SK-N-SH (cell line): Measurements from ENCODE around the gene RAPGEF1. TPM values are rescaled to one million over a fixed set of nuclear protein-coding genes. Genes with fewer than 3 reads are reported as not detected.
A peak's percentile ranks its signal among the peaks of the same experiment; 100 is the strongest.

Source experiments
- CTCF ChIA-PET: fragments of 300-600, 350-600 bp; formaldehyde crosslinking; extraction: SDS; loops from one replicate; lab custom pipeline; 2021; lab: Yijun Ruan, JAX
- POLR2A ChIA-PET: fragments of 350-600 bp; sonication (Branson Sonifier 250); formaldehyde crosslinking; extraction: SDS; loops from one replicate; lab custom pipeline; 2020; ENCODE audit warnings: antibody characterized with exemption, inconsistent platforms; lab: Yijun Ruan, JAX
- DNase-seq: peaks from one replicate; pipeline ENCODE4 v3.0.0; 2012
- H2AFZ ChIP-seq: fragments of 200-600 bp; sonication (generic); 2 replicates; pipeline ENCODE4 v1.8.1; 2016; ENCODE audit warnings: antibody characterized with exemption, mild to moderate bottlenecking, low read depth
- H3F3A ChIP-seq: fragments of 200-600 bp; sonication (generic); replicated peaks from 2 replicates; pipeline ENCODE3; 2016; ENCODE audit warnings: antibody characterized with exemption, mild to moderate bottlenecking; ENCODE audit not compliant: insufficient read depth
- H3K27ac ChIP-seq, 2 experiments: fragments of 200-500 bp in 1 of 2; fragments of 200-600 bp in 1 of 2; sonication (Bioruptor generic) in 1 of 2; sonication (generic), shearing (Covaris generic) in 1 of 2; 2 replicates each; pipeline versions ENCODE4 v1.5.1 to v1.6.1; 2014 to 2016; ENCODE audit warnings: low read depth in 2 of 2, inconsistent platforms in 1 of 2, low read length in 1 of 2, mild to moderate bottlenecking in 1 of 2, mixed read lengths in 1 of 2
- H3K27me3 ChIP-seq: fragments of 200-600 bp; sonication (generic), shearing (Covaris generic); 2 replicates; pipeline ENCODE4 v1.6.1; 2016; ENCODE audit warnings: mixed run types; ENCODE audit not compliant: insufficient read depth
- H3K36me3 ChIP-seq, 2 experiments: fragments of 200-500 bp in 1 of 2; fragments of 200-600 bp in 1 of 2; sonication (Bioruptor generic) in 1 of 2; sonication (generic) in 1 of 2; replicated peaks in 1 of 2; 2 replicates each; pipeline versions ENCODE3 to v1.5.1; 2014 to 2016; ENCODE audit warnings: low read length in 1 of 2, mild to moderate bottlenecking in 1 of 2; ENCODE audit not compliant: insufficient read depth in 2 of 2, control insufficient read depth in 1 of 2
- H3K4me1 ChIP-seq, 2 experiments: fragments of 200-500 bp in 1 of 2; fragments of 200-600 bp in 1 of 2; sonication (Bioruptor generic) in 1 of 2; sonication (generic), shearing (Covaris generic) in 1 of 2; 2 replicates each; pipeline versions ENCODE4 v1.5.1 to v1.6.1; 2014 to 2016; ENCODE audit warnings: low read depth in 1 of 2, low read length in 1 of 2, mixed run types in 1 of 2; ENCODE audit not compliant: insufficient read depth in 2 of 2, control insufficient read depth in 1 of 2
- H3K4me2 ChIP-seq: fragments of 200-600 bp; sonication (generic), shearing (Covaris generic); 2 replicates; pipeline ENCODE4 v1.6.1; 2017; ENCODE audit warnings: mixed run types
- H3K4me3 ChIP-seq, 2 experiments: fragments of 200-500 bp in 1 of 2; fragments of 200-600 bp in 1 of 2; sonication (Bioruptor generic) in 1 of 2; sonication (generic), shearing (Covaris generic) in 1 of 2; 2 replicates each; pipeline versions ENCODE4 v1.5.1 to v1.8.1; 2014 to 2016; ENCODE audit warnings: low read depth in 2 of 2, inconsistent platforms in 1 of 2, low read length in 1 of 2, mild to moderate bottlenecking in 1 of 2, mixed read lengths in 1 of 2, moderate library complexity in 1 of 2
- H3K79me2 ChIP-seq: fragments of 200-600 bp; sonication (generic); 2 replicates; pipeline ENCODE4 v1.8.1; 2017; ENCODE audit warnings: mild to moderate bottlenecking; ENCODE audit not compliant: insufficient read depth
- H3K9ac ChIP-seq: fragments of 200-600 bp; sonication (generic); 2 replicates; pipeline ENCODE4 v1.6.1; 2017; ENCODE audit warnings: mixed run types
- H3K9me2 ChIP-seq: fragments of 200-600 bp; sonication (generic); 2 replicates; pipeline ENCODE4 v1.6.1; 2017; ENCODE audit warnings: mixed run types
- H3K9me3 ChIP-seq: fragments of 200-600 bp; sonication (generic); 2 replicates; pipeline ENCODE4 v1.6.1; 2017; ENCODE audit warnings: mixed run types, mild to moderate bottlenecking, moderate library complexity
- H4K20me1 ChIP-seq: fragments of 200-600 bp; sonication (generic); 2 replicates; pipeline ENCODE4 v1.6.1; 2017; ENCODE audit warnings: mild to moderate bottlenecking, mixed run types; ENCODE audit not compliant: insufficient read depth
- ELF1 ChIP-seq: IDR thresholded peaks from 2 replicates; pipeline ENCODE4 v1.4.0; 2012
- EP300 ChIP-seq, 2 experiments: IDR thresholded peaks; 2 replicates each; pipeline versions ENCODE4 v1.4.0 to v1.6.1; 2012; ENCODE audit warnings: borderline replicate concordance in 1 of 2, low read depth in 1 of 2, low read length in 1 of 2
- FOSL2 ChIP-seq: IDR thresholded peaks from 2 replicates; pipeline ENCODE4 v1.4.0; 2012; ENCODE audit warnings: low read depth, mild to moderate bottlenecking, moderate library complexity, borderline replicate concordance
- GABPA ChIP-seq: IDR thresholded peaks from 2 replicates; pipeline ENCODE4 v1.4.0; 2012; ENCODE audit warnings: low read depth, mild to moderate bottlenecking
- JUND ChIP-seq: IDR thresholded peaks from 2 replicates; pipeline ENCODE4 v1.4.0; 2012
- RCOR1 ChIP-seq: fragments of 150-350 bp; IDR thresholded peaks from 2 replicates; pipeline ENCODE4 v1.6.1; 2017; ENCODE audit warnings: antibody characterized with exemption, low read length
- RXRA ChIP-seq: IDR thresholded peaks from 2 replicates; pipeline ENCODE4 v1.4.0; 2012; ENCODE audit warnings: low read depth, mild to moderate bottlenecking, borderline replicate concordance
- TCF12 ChIP-seq: IDR thresholded peaks from 2 replicates; pipeline ENCODE4 v1.4.0; 2012
- YY1 ChIP-seq: IDR thresholded peaks from 2 replicates; pipeline ENCODE4 v1.4.0; 2012; ENCODE audit warnings: low read depth, mild to moderate bottlenecking
- WGBS: methylation state at CpG from one replicate; pipeline ENCODE4 v1.1.6; 2017; ENCODE audit warnings: low lambda C conversion rate; 5-methylcytosine and 5-hydroxymethylcytosine counted together
- polyA plus RNA-seq, 3 experiments: library from polyadenylated mRNA; depleted of rRNA; stranded (reverse); fragments of >200 nt; gene quantifications; 2 replicates each; pipeline ENCODE4 v1.2.3, GENCODE V29; 2012
- TF ChIP-seq, protein P1 (sequence below): IDR thresholded peaks from 2 replicates; pipeline ENCODE4; 2012
- TF ChIP-seq, protein P2 (sequence below): fragments of 200-600 bp; sonication (generic); IDR thresholded peaks from 2 replicates; pipeline ENCODE4 v1.6.1; 2017; ENCODE audit warnings: antibody characterized with exemption, mild to moderate bottlenecking, moderate library complexity
- TF ChIP-seq, protein P3 (sequence below): IDR thresholded peaks from 2 replicates; pipeline ENCODE4 v1.4.0; 2012; ENCODE audit warnings: low read depth
- TF ChIP-seq, protein P4 (sequence below): fragments of 150-350 bp; IDR thresholded peaks from 2 replicates; pipeline ENCODE4 v1.6.1; 2017; ENCODE audit warnings: antibody characterized with exemption, low read length, low read depth, borderline replicate concordance
- TF ChIP-seq, protein P5 (sequence below): IDR thresholded peaks from 2 replicates; pipeline ENCODE4 v1.4.0; 2012; ENCODE audit warnings: low read depth, borderline replicate concordance
- TF ChIP-seq, protein P6 (sequence below): IDR thresholded peaks from 2 replicates; pipeline ENCODE4 v1.6.1; 2012; ENCODE audit warnings: mild to moderate bottlenecking, low read depth, low read length, moderate library complexity

RAPGEF1 gene
- polyA plus RNA-seq, 1 of the 3 experiments (the other 2 are of a cell fraction), result 26.2 TPM

- CTCF ChIA-PET, result interaction anchor here (1.2 kb wide), 1 partner anchor 22 kb away, joined by 3 read pairs; no protein-coding TSS in a partner anchor
- 58% methylated on average over 7 of the region's 8 CpGs for WGBS
- Histone ChIP-seq H3K9ac (no peak overlapping the region), H3K4me2 (peak overlapping the region; percentile 57), H4K20me1 (peaks cover 12% of the 10 kb centered on the region), H3K36me3 (no peaks in the 10 kb centered on the region), H3K27me3 (no peaks in the 10 kb centered on the region), H3K79me2 (peaks cover 52% of the 10 kb centered on the region), H3K9me3 (no peaks in the 10 kb centered on the region), H3F3A (no peaks in the 10 kb centered on the region), H3K9me2 (no peaks in the 10 kb centered on the region), H3K4me3 (no peak overlapping the region), H3K4me1 (peaks cover 8 to 12% of the 10 kb centered on the region in 2 experiments; a peak in 3 of 4 replicates), H3K27ac (peak overlapping the region in 1 of 2 experiments; percentile 53; a peak in 2 of 4 replicates), H2AFZ (no peak overlapping the region)
- POLR2A ChIA-PET, result no interaction called here
- TF ChIP-seq TCF12, result peak; percentile 37; the same call in 1 of the 2 replicates
- TF ChIP-seq RXRA, result peak; percentile 42; the same call in 1 of the 2 replicates
- TF ChIP-seq, protein P1, sequence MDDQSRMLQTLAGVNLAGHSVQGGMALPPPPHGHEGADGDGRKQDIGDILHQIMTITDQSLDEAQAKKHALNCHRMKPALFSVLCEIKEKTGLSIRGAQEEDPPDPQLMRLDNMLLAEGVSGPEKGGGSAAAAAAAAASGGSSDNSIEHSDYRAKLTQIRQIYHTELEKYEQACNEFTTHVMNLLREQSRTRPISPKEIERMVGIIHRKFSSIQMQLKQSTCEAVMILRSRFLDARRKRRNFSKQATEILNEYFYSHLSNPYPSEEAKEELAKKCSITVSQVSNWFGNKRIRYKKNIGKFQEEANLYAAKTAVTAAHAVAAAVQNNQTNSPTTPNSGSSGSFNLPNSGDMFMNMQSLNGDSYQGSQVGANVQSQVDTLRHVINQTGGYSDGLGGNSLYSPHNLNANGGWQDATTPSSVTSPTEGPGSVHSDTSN, result peak; percentile 38
- no peak for TF ChIP-seq YY1
- TF ChIP-seq FOSL2, result peak; percentile 80
- TF ChIP-seq, protein P2, sequence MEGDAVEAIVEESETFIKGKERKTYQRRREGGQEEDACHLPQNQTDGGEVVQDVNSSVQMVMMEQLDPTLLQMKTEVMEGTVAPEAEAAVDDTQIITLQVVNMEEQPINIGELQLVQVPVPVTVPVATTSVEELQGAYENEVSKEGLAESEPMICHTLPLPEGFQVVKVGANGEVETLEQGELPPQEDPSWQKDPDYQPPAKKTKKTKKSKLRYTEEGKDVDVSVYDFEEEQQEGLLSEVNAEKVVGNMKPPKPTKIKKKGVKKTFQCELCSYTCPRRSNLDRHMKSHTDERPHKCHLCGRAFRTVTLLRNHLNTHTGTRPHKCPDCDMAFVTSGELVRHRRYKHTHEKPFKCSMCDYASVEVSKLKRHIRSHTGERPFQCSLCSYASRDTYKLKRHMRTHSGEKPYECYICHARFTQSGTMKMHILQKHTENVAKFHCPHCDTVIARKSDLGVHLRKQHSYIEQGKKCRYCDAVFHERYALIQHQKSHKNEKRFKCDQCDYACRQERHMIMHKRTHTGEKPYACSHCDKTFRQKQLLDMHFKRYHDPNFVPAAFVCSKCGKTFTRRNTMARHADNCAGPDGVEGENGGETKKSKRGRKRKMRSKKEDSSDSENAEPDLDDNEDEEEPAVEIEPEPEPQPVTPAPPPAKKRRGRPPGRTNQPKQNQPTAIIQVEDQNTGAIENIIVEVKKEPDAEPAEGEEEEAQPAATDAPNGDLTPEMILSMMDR, result no peak
- TF ChIP-seq, protein P3, sequence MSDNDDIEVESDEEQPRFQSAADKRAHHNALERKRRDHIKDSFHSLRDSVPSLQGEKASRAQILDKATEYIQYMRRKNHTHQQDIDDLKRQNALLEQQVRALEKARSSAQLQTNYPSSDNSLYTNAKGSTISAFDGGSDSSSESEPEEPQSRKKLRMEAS, result 0 out of 2 replicates have a peak, but pooled peaks have one; percentile 15
- no peak for TF ChIP-seq EP300 (IDR thresholded peaks at IDR 0.05; ENCODE audit: borderline replicate concordance in 1 of 2, low read depth in 1 of 2, low read length in 1 of 2)
- TF ChIP-seq JUND, result peak; percentile 66
- TF ChIP-seq, protein P4, sequence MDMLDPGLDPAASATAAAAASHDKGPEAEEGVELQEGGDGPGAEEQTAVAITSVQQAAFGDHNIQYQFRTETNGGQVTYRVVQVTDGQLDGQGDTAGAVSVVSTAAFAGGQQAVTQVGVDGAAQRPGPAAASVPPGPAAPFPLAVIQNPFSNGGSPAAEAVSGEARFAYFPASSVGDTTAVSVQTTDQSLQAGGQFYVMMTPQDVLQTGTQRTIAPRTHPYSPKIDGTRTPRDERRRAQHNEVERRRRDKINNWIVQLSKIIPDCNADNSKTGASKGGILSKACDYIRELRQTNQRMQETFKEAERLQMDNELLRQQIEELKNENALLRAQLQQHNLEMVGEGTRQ, result no peak
- no peak for DNase-seq
Measured at GRCh38 chr9:131658377-131659129, 81.3 kb downstream of the RAPGEF1 start.

- WGBS, result 85% methylated on average over 5 of the region's 5 CpGs
- Histone ChIP-seq H3K27ac (peak overlapping the region in 1 of 2 experiments; percentile 53; a peak in 2 of 4 replicates), H3K27me3 (no peaks in the 10 kb centered on the region), H3K4me2 (peak overlapping the region; percentile 57), H3F3A (no peaks in the 10 kb centered on the region), H3K79me2 (peaks cover 51% of the 10 kb centered on the region), H2AFZ (no peak overlapping the region), H3K9ac (no peak overlapping the region), H3K9me2 (no peaks in the 10 kb centered on the region), H3K4me3 (no peak overlapping the region), H4K20me1 (peaks cover 12% of the 10 kb centered on the region), H3K9me3 (no peaks in the 10 kb centered on the region), H3K4me1 (peaks cover 5 to 12% of the 10 kb centered on the region in 2 experiments; a peak in 2 of 4 replicates), H3K36me3 (no peaks in the 10 kb centered on the region)
- ChIA-PET CTCF (no interaction called here), POLR2A (no interaction called here)
- DNase-seq, result no peak
- TF ChIP-seq, protein P5, sequence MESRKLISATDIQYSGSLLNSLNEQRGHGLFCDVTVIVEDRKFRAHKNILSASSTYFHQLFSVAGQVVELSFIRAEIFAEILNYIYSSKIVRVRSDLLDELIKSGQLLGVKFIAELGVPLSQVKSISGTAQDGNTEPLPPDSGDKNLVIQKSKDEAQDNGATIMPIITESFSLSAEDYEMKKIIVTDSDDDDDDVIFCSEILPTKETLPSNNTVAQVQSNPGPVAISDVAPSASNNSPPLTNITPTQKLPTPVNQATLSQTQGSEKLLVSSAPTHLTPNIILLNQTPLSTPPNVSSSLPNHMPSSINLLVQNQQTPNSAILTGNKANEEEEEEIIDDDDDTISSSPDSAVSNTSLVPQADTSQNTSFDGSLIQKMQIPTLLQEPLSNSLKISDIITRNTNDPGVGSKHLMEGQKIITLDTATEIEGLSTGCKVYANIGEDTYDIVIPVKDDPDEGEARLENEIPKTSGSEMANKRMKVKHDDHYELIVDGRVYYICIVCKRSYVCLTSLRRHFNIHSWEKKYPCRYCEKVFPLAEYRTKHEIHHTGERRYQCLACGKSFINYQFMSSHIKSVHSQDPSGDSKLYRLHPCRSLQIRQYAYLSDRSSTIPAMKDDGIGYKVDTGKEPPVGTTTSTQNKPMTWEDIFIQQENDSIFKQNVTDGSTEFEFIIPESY, result no peak
- TF ChIP-seq, protein P6, sequence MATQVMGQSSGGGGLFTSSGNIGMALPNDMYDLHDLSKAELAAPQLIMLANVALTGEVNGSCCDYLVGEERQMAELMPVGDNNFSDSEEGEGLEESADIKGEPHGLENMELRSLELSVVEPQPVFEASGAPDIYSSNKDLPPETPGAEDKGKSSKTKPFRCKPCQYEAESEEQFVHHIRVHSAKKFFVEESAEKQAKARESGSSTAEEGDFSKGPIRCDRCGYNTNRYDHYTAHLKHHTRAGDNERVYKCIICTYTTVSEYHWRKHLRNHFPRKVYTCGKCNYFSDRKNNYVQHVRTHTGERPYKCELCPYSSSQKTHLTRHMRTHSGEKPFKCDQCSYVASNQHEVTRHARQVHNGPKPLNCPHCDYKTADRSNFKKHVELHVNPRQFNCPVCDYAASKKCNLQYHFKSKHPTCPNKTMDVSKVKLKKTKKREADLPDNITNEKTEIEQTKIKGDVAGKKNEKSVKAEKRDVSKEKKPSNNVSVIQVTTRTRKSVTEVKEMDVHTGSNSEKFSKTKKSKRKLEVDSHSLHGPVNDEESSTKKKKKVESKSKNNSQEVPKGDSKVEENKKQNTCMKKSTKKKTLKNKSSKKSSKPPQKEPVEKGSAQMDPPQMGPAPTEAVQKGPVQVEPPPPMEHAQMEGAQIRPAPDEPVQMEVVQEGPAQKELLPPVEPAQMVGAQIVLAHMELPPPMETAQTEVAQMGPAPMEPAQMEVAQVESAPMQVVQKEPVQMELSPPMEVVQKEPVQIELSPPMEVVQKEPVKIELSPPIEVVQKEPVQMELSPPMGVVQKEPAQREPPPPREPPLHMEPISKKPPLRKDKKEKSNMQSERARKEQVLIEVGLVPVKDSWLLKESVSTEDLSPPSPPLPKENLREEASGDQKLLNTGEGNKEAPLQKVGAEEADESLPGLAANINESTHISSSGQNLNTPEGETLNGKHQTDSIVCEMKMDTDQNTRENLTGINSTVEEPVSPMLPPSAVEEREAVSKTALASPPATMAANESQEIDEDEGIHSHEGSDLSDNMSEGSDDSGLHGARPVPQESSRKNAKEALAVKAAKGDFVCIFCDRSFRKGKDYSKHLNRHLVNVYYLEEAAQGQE, result no peak
- TF ChIP-seq EP300 (IDR thresholded peaks at IDR 0.05; ENCODE audit: borderline replicate concordance in 1 of 2, low read depth in 1 of 2, low read length in 1 of 2) (no peak), RCOR1 (no peak), GABPA (no peak), ELF1 (no peak), YY1 (no peak), TCF12 (no peak)
- TF ChIP-seq, protein P3, result no peak
Measured at GRCh38 chr9:131657940-131658339, 81.9 kb downstream of the RAPGEF1 start.
